ENCODE data around the gene MED15.

GRCh38 chr22:20625270-20625669, 117.9 kb downstream of the MED15 start:
- TF ChIP-seq POLR2A (IDR thresholded peaks at IDR 0.05), result no peak
- TF ChIP-seq CTCF (IDR thresholded peaks at IDR 0.05), result no peak
